Esophagus muscularis mucosa (tissue), 4 donors: ENCODE results near the gene CLTRN. TPM values are rescaled to one million over a fixed set of nuclear protein-coding genes. Genes with fewer than 3 reads are reported as not detected.

ENCODE experiments used
- DNase-seq: peaks from one replicate; pipeline ENCODE4 v3.0.0-alpha.2; 2017; ENCODE audit errors: extremely low spot score
- H3K27ac ChIP-seq, 4 donors: fragments of 200-600 bp; sonication (generic); replicated peaks in 1 of 4; 1 replicate in 3 of 4; 2 replicates in 1 of 4; pipeline ENCODE4 v1.5.1; 2016 to 2019; ENCODE audit warnings: mild to moderate bottlenecking in 1 of 4
- H3K27me3 ChIP-seq, 4 donors: fragments of 200-600 bp; sonication (generic); one replicate each; pipeline versions ENCODE4 v1.5.1 to v1.6.0; 2016 to 2019
- H3K36me3 ChIP-seq, 4 donors: fragments of 200-600 bp; sonication (generic); one replicate each; pipeline ENCODE4 v1.5.1; 2016 to 2019
- H3K4me1 ChIP-seq, 4 donors: fragments of 200-600 bp; sonication (generic); one replicate each; pipeline ENCODE4 v1.5.1; 2016 to 2019
- H3K4me3 ChIP-seq, 4 donors: fragments of 200-600 bp; sonication (generic); 1 replicate in 2 of 4; 2 replicates in 2 of 4; pipeline ENCODE4 v1.5.1; 2016 to 2019; ENCODE audit warnings: mild to moderate bottlenecking in 4 of 4, moderate library complexity in 1 of 4
- H3K9me3 ChIP-seq, 4 donors: fragments of 200-600 bp; sonication (generic); 1 replicate in 3 of 4; 2 replicates in 1 of 4; pipeline ENCODE4 v1.5.1; 2016 to 2019
- EP300 ChIP-seq: sonication (generic); formaldehyde crosslinking; IDR thresholded peaks from one replicate; pipeline ENCODE4 v1.6.1; 2017; ENCODE audit warnings: antibody characterized with exemption
- POLR2A ChIP-seq: fragments of 450-650 bp; IDR thresholded peaks from one replicate; pipeline ENCODE4 v1.6.1; 2017; ENCODE audit warnings: antibody characterized with exemption, moderate library complexity, mild to moderate bottlenecking, low read depth
- POLR2AphosphoS5 ChIP-seq, 2 donors: sonication (generic); formaldehyde crosslinking; IDR thresholded peaks; one replicate each; pipeline ENCODE4 v1.6.1; 2017; ENCODE audit warnings: antibody characterized with exemption in 2 of 2
- WGBS: methylation state at CpG from one replicate; pipeline ENCODE4 v1.1.5; 2018; 5-methylcytosine and 5-hydroxymethylcytosine counted together
- intact Hi-C: fragments of 100-400 bp; cut with DNase I; formaldehyde crosslinking; loops from one replicate; pipeline ENCODE4 v1.15.1; 2023
- total RNA-seq, 4 donors: library from RNA; depleted of rRNA; stranded (reverse); fragments of >200 nt; gene quantifications; one replicate each; pipeline versions ENCODE4 v1.1.0 to v1.2.1, GENCODE V29; 2016
- TF ChIP-seq, protein P1 (sequence below), 3 experiments: fragments of 200-600 bp in 2 of 3; fragments of 450-650 bp in 1 of 3; sonication (generic) in 2 of 3; IDR thresholded peaks; one replicate each; pipeline ENCODE4 v1.5.1; 2017 to 2019; ENCODE audit warnings: antibody characterized with exemption in 3 of 3, mild to moderate bottlenecking in 2 of 3, moderate library complexity in 1 of 3

CLTRN gene
- total RNA-seq, 4 donors from 2014 or later = 0.23 to 0.42 (median 0.33) TPM; not detected in 1

DNA sequence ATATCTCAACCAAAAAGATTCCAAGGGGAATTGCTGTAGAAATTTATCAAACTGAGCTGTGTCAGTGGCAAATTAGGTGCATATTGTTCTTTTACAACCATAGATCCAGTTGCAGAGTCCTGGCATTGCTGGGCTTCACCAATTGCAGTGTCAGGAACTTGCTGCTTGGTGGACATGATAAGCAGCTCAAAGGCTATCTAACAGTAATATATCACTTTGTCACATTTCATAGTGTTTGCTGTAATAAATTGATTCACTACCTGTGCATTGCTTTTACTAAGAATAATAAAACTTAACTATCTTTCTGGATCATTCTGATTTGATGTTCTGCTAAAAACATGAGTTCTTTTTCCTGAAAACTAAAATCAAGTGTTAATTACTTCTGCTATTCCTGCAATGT, 33.0 kb downstream of the CLTRN start:
- H3K27ac ChIP-seq = no peak overlapping the region
- DNase-seq = no peak
- no peaks in the 10 kb centered on the region for H3K27me3 ChIP-seq
- intact Hi-C loops = no loop called here
- no peaks in the 10 kb centered on the region for H3K4me1 ChIP-seq
- no peaks in the 10 kb centered on the region for H3K36me3 ChIP-seq
- TF ChIP-seq, protein P1, sequence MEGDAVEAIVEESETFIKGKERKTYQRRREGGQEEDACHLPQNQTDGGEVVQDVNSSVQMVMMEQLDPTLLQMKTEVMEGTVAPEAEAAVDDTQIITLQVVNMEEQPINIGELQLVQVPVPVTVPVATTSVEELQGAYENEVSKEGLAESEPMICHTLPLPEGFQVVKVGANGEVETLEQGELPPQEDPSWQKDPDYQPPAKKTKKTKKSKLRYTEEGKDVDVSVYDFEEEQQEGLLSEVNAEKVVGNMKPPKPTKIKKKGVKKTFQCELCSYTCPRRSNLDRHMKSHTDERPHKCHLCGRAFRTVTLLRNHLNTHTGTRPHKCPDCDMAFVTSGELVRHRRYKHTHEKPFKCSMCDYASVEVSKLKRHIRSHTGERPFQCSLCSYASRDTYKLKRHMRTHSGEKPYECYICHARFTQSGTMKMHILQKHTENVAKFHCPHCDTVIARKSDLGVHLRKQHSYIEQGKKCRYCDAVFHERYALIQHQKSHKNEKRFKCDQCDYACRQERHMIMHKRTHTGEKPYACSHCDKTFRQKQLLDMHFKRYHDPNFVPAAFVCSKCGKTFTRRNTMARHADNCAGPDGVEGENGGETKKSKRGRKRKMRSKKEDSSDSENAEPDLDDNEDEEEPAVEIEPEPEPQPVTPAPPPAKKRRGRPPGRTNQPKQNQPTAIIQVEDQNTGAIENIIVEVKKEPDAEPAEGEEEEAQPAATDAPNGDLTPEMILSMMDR (IDR thresholded peaks at IDR 0.05) = no peak
- no peaks in the 10 kb centered on the region for H3K9me3 ChIP-seq
- no peak overlapping the region for H3K4me3 ChIP-seq

DNA sequence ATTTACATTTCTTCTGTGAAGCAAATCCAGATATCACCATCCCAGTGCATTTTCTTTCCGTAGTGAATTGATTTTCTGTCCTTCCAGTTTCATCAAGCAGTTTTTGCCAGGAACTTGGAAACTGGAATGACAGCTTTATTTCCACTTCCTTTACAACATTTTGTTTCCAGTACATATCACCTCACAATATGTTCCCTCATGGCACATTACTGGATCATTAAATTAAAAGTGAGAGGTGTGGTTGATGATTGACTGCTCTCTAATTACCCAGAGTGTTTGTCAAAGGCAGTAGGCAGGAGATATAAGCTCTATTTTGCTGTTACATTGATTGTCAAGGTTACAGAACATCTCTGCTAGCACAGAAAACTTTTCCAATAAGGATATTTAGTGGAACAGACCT, 41.6 kb downstream of the CLTRN start:
- 74% methylated on average over 1 of the region's 1 CpG for WGBS
- no peak for TF ChIP-seq POLR2AphosphoS5 (IDR thresholded peaks at IDR 0.05)
- intact Hi-C loops = no loop called here

DNA sequence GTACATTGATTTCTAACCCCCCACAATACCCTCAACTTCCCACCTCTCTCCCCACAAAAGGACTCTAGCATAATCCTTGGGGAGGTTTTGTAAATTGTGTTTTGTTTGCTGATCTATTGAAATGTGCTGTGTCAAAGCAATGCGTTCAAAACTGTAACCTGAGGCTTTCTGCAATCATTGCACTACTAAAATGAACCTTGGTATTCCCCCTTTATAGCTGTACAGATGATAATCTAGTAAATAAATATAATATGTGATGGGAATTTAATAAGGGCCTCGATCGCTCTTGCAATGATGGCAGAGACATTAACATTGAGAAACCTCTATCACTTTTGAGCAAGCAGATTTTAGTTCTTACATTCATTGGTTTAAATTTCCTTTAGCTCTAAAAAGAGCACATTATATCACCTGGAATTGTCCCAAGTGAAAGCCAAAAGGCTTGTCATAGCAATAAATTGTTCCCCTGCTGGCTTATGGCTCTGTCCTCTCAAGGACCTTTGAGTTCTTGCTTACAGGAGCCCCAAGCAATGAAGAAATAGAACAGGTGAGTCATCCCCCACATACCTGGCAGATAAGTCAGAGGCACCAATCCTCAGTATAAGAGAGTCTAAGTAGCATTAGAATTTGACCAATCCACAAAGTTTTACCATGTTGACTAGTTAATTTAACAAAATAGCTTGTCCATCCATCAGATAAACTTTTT, 45.4 kb downstream of the CLTRN start:
- WGBS = 69% methylated on average over 3 of the region's 3 CpGs
- Histone ChIP-seq H3K9me3 (no peaks in the 10 kb centered on the region), H3K4me1 (no peaks in the 10 kb centered on the region), H3K27me3 (no peaks in the 10 kb centered on the region), H3K27ac (no peak overlapping the region), H3K36me3 (no peaks in the 10 kb centered on the region), H3K4me3 (no peak overlapping the region)
- no peak for DNase-seq
- TF ChIP-seq, protein P1 (IDR thresholded peaks at IDR 0.05) = no peak
- no peak for TF ChIP-seq POLR2AphosphoS5 (IDR thresholded peaks at IDR 0.05)
- TF ChIP-seq POLR2A = no peak
- no peak for TF ChIP-seq EP300
- intact Hi-C loops = no loop called here

More for the DNA sequence above, 41.6 kb downstream of the CLTRN start:
- Histone ChIP-seq H3K36me3 (no peaks in the 10 kb centered on the region), H3K27me3 (no peaks in the 10 kb centered on the region), H3K9me3 (no peaks in the 10 kb centered on the region), H3K4me3 (no peak overlapping the region), H3K4me1 (no peaks in the 10 kb centered on the region), H3K27ac (no peak overlapping the region)
- DNase-seq = no peak

DNA sequence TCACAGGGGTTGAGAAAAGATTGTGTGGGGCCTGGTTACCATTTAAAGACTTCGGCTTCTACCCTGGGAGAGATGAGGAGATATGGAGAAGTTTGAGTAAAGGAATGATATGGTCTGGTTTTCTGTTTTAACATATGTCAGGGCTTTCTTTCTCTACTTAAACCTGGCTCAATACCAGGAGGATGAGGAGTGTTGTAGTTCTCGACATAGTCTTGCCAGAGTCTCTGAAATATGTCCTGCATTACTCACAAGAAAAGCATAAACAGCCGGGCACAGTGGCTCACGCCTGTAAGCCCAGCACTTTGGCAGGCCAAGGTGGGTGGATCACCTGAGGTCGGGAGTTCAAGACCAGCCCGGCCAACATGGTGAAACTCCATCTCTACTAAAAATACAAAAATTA, 47.5 kb downstream of the CLTRN start:
- DNase-seq = no peak
- H3K27me3 ChIP-seq = no peaks in the 10 kb centered on the region

DNA sequence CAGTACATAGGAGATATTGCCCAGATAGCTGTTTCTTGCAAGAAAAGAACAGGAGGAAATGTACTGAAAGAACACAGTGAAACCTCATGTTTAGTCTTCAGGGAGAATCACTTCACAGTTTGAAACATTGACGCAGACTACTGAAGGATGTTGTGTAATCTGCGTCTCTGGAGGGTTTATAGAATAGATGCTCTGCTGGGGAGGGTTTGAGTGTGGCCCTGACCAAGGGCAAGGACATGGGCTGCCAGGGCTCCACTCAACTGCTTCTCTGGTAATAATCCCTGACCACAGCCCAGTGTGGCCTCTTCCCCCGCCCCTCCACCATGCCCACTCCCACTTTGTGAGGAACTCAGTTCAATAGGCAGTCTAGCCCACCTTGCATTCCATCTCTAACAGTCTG, 48.1 kb downstream of the CLTRN start:
- H3K4me3 ChIP-seq = no peak overlapping the region
- no peak for DNase-seq
- H3K27ac ChIP-seq = no peak overlapping the region
- no peaks in the 10 kb centered on the region for H3K27me3 ChIP-seq
- intact Hi-C loops = no loop called here
- no peaks in the 10 kb centered on the region for H3K36me3 ChIP-seq
- 80% methylated on average over 3 of the region's 3 CpGs for WGBS
- H3K9me3 ChIP-seq = no peaks in the 10 kb centered on the region
- no peak for TF ChIP-seq EP300
- TF ChIP-seq, protein P1 (IDR thresholded peaks at IDR 0.05) = no peak
- no peak for TF ChIP-seq POLR2AphosphoS5 (IDR thresholded peaks at IDR 0.05)
- TF ChIP-seq POLR2A = no peak
- H3K4me1 ChIP-seq = no peaks in the 10 kb centered on the region

More for the DNA sequence above, 47.5 kb downstream of the CLTRN start:
- intact Hi-C loops = no loop called here
- Histone ChIP-seq H3K4me1 (no peaks in the 10 kb centered on the region), H3K9me3 (no peaks in the 10 kb centered on the region), H3K27ac (no peak overlapping the region), H3K36me3 (no peaks in the 10 kb centered on the region), H3K4me3 (no peak overlapping the region)
- TF ChIP-seq, protein P1 (IDR thresholded peaks at IDR 0.05) = no peak
- TF ChIP-seq POLR2A (no peak), EP300 (no peak), POLR2AphosphoS5 (IDR thresholded peaks at IDR 0.05) (no peak)
- WGBS = 84% methylated on average over 6 of the region's 6 CpGs
